Measurements from ENCODE around the gene SOX10. TPM values are rescaled to one million over a fixed set of nuclear protein-coding genes. Genes with fewer than 3 reads are reported as not detected.

The SOX10 gene
- total and polyA plus RNA-seq, 2 of the 13 experiments (the other 11 are each of a cell fraction or from before 2014, with no cell fraction given): not detected

- H3K27me3 ChIP-seq (ENCODE audit: control insufficient read depth in 1 of 2, insufficient read depth in 2 of 2, low read length in 2 of 2): peaks cover 3 to 48% of the 10 kb centered on the region in 2 experiments; a peak in 3 of 5 replicates
- H3K4me1 ChIP-seq (ENCODE audit: insufficient read depth, low read length): peaks cover 53% of the 10 kb centered on the region
- no peaks in the 10 kb centered on the region for H4K20me1 ChIP-seq (ENCODE audit: insufficient read depth, low read length)
- H3K79me2 ChIP-seq (ENCODE audit: insufficient read depth, low read length): no peaks in the 10 kb centered on the region
- no peaks in the 10 kb centered on the region for H3K36me3 ChIP-seq (replicated peaks in 1 of 2; ENCODE audit: control insufficient read depth in 1 of 2, insufficient read depth in 2 of 2, low read length in 2 of 2)
- H2AFZ ChIP-seq (ENCODE audit: low read length): no peak overlapping the region
- WGBS (ENCODE audit: low lambda C conversion rate): 63% methylated on average over 14 of the region's 15 CpGs
- no TSS peak for BruUV-seq (replicated peaks)
- no peak overlapping the region for H3K9ac ChIP-seq (ENCODE audit: insufficient read depth, low read depth, low read length)
- H3K9me3 ChIP-seq (ENCODE audit: low read length): no peaks in the 10 kb centered on the region
- ChIA-PET POLR2A (no interaction called here), CTCF (ENCODE audit: low intra/inter-chr PET ratio, low total read pairs) (no interaction called here)
- H3K4me3 ChIP-seq (replicated peaks in 1 of 3; ENCODE audit: insufficient read depth in 1 of 3, low read depth in 2 of 3, low read length in 3 of 3): no peak overlapping the region
- FAIRE-seq: no peak
- in situ Hi-C loops (cut with HindIII; ENCODE audit: extremely low pct_ligation_motif_present, low pct_unique_long_range_greater_than_20kb): no loop called here
- intact Hi-C loops (cut with micrococcal nuclease; ENCODE audit: unreplicated experiment): no loop called here
- H3K4me2 ChIP-seq (ENCODE audit: low read depth, low read length): no peak overlapping the region
- no peak for ATAC-seq
- DNase-seq (ENCODE audit: low spot score): no peak
- TF ChIP-seq ZNF501 (CRISPR knock-in tag; IDR thresholded peaks at IDR 0.05) (no peak), ERF (CRISPR knock-in tag; IDR thresholded peaks at IDR 0.05) (no peak), RXRA (CRISPR knock-in tag; IDR thresholded peaks at IDR 0.05) (no peak), BRCA1 (CRISPR knock-in tag; IDR thresholded peaks at IDR 0.05) (no peak), GPN1 (CRISPR knock-in tag; IDR thresholded peaks at IDR 0.05; ENCODE audit: borderline replicate concordance) (no peak), ZNF256 (CRISPR knock-in tag; conservative IDR thresholded peaks at IDR 0.05) (no peak), HES4 (CRISPR knock-in tag; IDR thresholded peaks at IDR 0.05; ENCODE audit: borderline replicate concordance) (no peak), REL (CRISPR knock-in tag; conservative IDR thresholded peaks at IDR 0.05) (no peak)
- H3K27ac ChIP-seq (ENCODE audit: extremely low read length, insufficient read depth, low read length): no peak overlapping the region
These were observed 44.2 kb upstream of the SOX10 start for GRCh38 chr22:38028344-38029130.

DNA sequence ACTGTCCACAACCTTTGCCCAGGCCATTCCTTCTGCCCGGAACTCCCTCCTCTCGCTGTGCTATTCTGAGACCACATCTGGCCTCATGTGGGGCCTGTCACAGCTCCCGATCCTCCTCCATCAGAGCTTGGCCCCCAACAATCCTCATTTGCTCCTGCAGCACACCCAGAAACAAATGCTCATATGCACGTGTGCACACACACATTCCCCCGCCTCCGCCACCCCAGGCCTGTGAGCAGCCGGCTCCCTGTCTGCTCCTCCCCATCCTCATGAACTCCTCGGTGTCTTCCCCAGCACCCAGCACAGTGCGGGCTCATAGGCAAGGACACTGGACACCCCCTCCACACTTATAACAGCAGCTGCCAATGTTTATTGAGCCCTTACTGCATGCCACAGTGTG is 43.1 kb upstream of the SOX10 start:
- BruUV-seq (replicated peaks): no TSS peak
- POLR2A ChIA-PET: no interaction called here
- WGBS (ENCODE audit: low lambda C conversion rate): 8% methylated on average over 9 of the region's 9 CpGs
- Histone ChIP-seq H2AFZ (ENCODE audit: low read length) (no peak overlapping the region), H3K4me1 (ENCODE audit: insufficient read depth, low read length) (peaks cover 43% of the 10 kb centered on the region), H3K79me2 (ENCODE audit: insufficient read depth, low read length) (no peaks in the 10 kb centered on the region), H3K9ac (ENCODE audit: insufficient read depth, low read depth, low read length) (no peak overlapping the region; the same call in 1 of the 2 replicates), H4K20me1 (ENCODE audit: insufficient read depth, low read length) (no peaks in the 10 kb centered on the region), H3K4me3 (replicated peaks in 1 of 3; ENCODE audit: insufficient read depth in 1 of 3, low read depth in 2 of 3, low read length in 3 of 3) (peak overlapping the region in 1 of 3 experiments; percentile 19; a peak in 1 of 6 replicates), H3K9me3 (ENCODE audit: low read length) (no peaks in the 10 kb centered on the region), H3K27me3 (ENCODE audit: control insufficient read depth in 1 of 2, insufficient read depth in 2 of 2, low read length in 2 of 2) (peaks cover 3 to 48% of the 10 kb centered on the region in 2 experiments; a peak in 3 of 5 replicates), H3K27ac (ENCODE audit: extremely low read length, insufficient read depth, low read length) (no peak overlapping the region), H3K36me3 (replicated peaks in 1 of 2; ENCODE audit: control insufficient read depth in 1 of 2, insufficient read depth in 2 of 2, low read length in 2 of 2) (no peaks in the 10 kb centered on the region), H3K4me2 (ENCODE audit: low read depth, low read length) (peak overlapping the region; percentile 56)
- FAIRE-seq (no peak), ATAC-seq (peak; percentile 19), DNase-seq (ENCODE audit: low spot score) (no peak)
- CTCF ChIA-PET (ENCODE audit: low intra/inter-chr PET ratio, low total read pairs): no interaction called here
- intact Hi-C loops (cut with micrococcal nuclease; ENCODE audit: unreplicated experiment): no loop called here
- in situ Hi-C loops (cut with HindIII; ENCODE audit: extremely low pct_ligation_motif_present, low pct_unique_long_range_greater_than_20kb): no loop called here
- TF ChIP-seq MEF2D (CRISPR knock-in tag; IDR thresholded peaks at IDR 0.05): 0 out of 2 replicates have a peak, but pooled peaks have one; percentile 23
- TF ChIP-seq CTCF (CRISPR knock-in tag; IDR thresholded peaks at IDR 0.05): 0 out of 2 replicates have a peak, but pooled peaks have one; percentile 40
- 0 out of 2 replicates have a peak, but pooled peaks have one; percentile 16 for TF ChIP-seq ZFY (CRISPR knock-in tag; IDR thresholded peaks at IDR 0.05)
- peak; percentile 57; the same call in 1 of the 2 replicates for TF ChIP-seq ZNF687 (CRISPR knock-in tag; IDR thresholded peaks at IDR 0.05)
- peak; percentile 16; the same call in 1 of the 2 replicates for TF ChIP-seq HOXA3 (CRISPR knock-in tag; IDR thresholded peaks at IDR 0.05)

Data from HepG2 (cell line).